BLaER1 treated with 17β-estradiol and CSF1 and Interleukin-3, amounts not matched to agents 10 nM and 100 nM (cell line): ENCODE measurements around the gene SCN4B.

Experiments
- H3K27ac ChIP-seq, 11 experiments: shearing (Covaris generic); formaldehyde crosslinking; 2 replicates each; pipeline ENCODE4 v1.8.1; 2022
- H3K27me3 ChIP-seq, 11 experiments: shearing (Covaris generic); formaldehyde crosslinking; 2 replicates each; pipeline ENCODE4 v1.8.1; 2022
- H3K36me3 ChIP-seq, 11 experiments: shearing (Covaris generic); formaldehyde crosslinking; 2 replicates each; pipeline ENCODE4 v1.8.1; 2022
- H3K4me1 ChIP-seq, 10 experiments: shearing (Covaris generic); formaldehyde crosslinking; 2 replicates each; pipeline ENCODE4 v1.8.1; 2022
- H3K4me2 ChIP-seq, 11 experiments: shearing (Covaris generic); formaldehyde crosslinking; 2 replicates each; pipeline ENCODE4 v1.8.1; 2022
- H3K4me3 ChIP-seq, 10 experiments: shearing (Covaris generic); formaldehyde crosslinking; 2 replicates each; pipeline ENCODE4 v1.8.1; 2022
- H3K9ac ChIP-seq, 11 experiments: shearing (Covaris generic); formaldehyde crosslinking; 2 replicates each; pipeline ENCODE4 v1.8.1; 2022
- H3K9me3 ChIP-seq, 11 experiments: shearing (Covaris generic); formaldehyde crosslinking; replicated peaks in 1 of 11; 2 replicates each; pipeline ENCODE4 v1.8.1; 2022
- H4K20me1 ChIP-seq, 11 experiments: shearing (Covaris generic); formaldehyde crosslinking; 2 replicates each; pipeline ENCODE4 v1.8.1; 2022
- Cebpa-rat ChIP-seq, 11 experiments: shearing (Covaris generic); IDR thresholded peaks; 2 replicates each; pipeline ENCODE4 v1.8.1; 2022

The SCN4B gene

GRCh38 chr11:118169300-118170140 is 16.9 kb upstream of the SCN4B start:
- H3K4me2 ChIP-seq = no peak overlapping the region
- no peaks in the 10 kb centered on the region; a peak in 1 of 22 replicates for H4K20me1 ChIP-seq
- TF ChIP-seq Cebpa-rat (IDR thresholded peaks at IDR 0.05) = no peak
- no peaks in the 10 kb centered on the region for H3K36me3 ChIP-seq
- H3K27ac ChIP-seq = no peak overlapping the region
- H3K9me3 ChIP-seq = no peaks in the 10 kb centered on the region
- H3K9ac ChIP-seq = no peak overlapping the region
- H3K4me3 ChIP-seq = no peak overlapping the region
- no peaks in the 10 kb centered on the region; a peak in 1 of 22 replicates for H3K27me3 ChIP-seq
- peaks cover 0 to 6% (median 0%) of the 10 kb centered on the region in 10 experiments; a peak in 3 of 20 replicates for H3K4me1 ChIP-seq

- H3K4me3 ChIP-seq = no peak overlapping the region
- no peaks in the 10 kb centered on the region; a peak in 1 of 22 replicates for H4K20me1 ChIP-seq
- no peak overlapping the region for H3K9ac ChIP-seq
- no peak overlapping the region for H3K4me2 ChIP-seq
- no peak overlapping the region for H3K27ac ChIP-seq
- H3K9me3 ChIP-seq = no peaks in the 10 kb centered on the region
- H3K4me1 ChIP-seq = peaks cover 0 to 6% (median under 1%) of the 10 kb centered on the region in 10 experiments; a peak in 3 of 20 replicates
- no peak for TF ChIP-seq Cebpa-rat (IDR thresholded peaks at IDR 0.05)
- H3K36me3 ChIP-seq = no peaks in the 10 kb centered on the region
- H3K27me3 ChIP-seq = no peaks in the 10 kb centered on the region; a peak in 2 of 22 replicates
These were observed 16.1 kb upstream of the SCN4B start for GRCh38 chr11:118168751-118169150.

GRCh38 chr11:118168316-118168715 is 15.7 kb upstream of the SCN4B start:
- H3K4me3 ChIP-seq = no peak overlapping the region
- peaks cover 0 to 10% (median 4%) of the 10 kb centered on the region in 10 experiments; a peak in 7 of 20 replicates for H3K4me1 ChIP-seq
- no peaks in the 10 kb centered on the region for H3K9me3 ChIP-seq
- TF ChIP-seq Cebpa-rat (IDR thresholded peaks at IDR 0.05) = no peak
- no peaks in the 10 kb centered on the region for H3K36me3 ChIP-seq
- H4K20me1 ChIP-seq = no peaks in the 10 kb centered on the region; a peak in 1 of 22 replicates
- H3K9ac ChIP-seq = no peak overlapping the region
- no peak overlapping the region for H3K27ac ChIP-seq
- H3K4me2 ChIP-seq = no peak overlapping the region
- no peaks in the 10 kb centered on the region; a peak in 2 of 22 replicates for H3K27me3 ChIP-seq

- no peaks in the 10 kb centered on the region for H3K9me3 ChIP-seq
- H4K20me1 ChIP-seq = no peaks in the 10 kb centered on the region; a peak in 1 of 22 replicates
- no peak overlapping the region for H3K4me2 ChIP-seq
- no peaks in the 10 kb centered on the region for H3K36me3 ChIP-seq
- H3K27me3 ChIP-seq = no peaks in the 10 kb centered on the region; a peak in 2 of 22 replicates
- H3K4me1 ChIP-seq = peaks cover 0 to 13% (median 6%) of the 10 kb centered on the region in 10 experiments; a peak in 7 of 20 replicates
- H3K27ac ChIP-seq = no peak overlapping the region
- no peak overlapping the region for H3K4me3 ChIP-seq
- H3K9ac ChIP-seq = no peak overlapping the region
- TF ChIP-seq Cebpa-rat (IDR thresholded peaks at IDR 0.05) = no peak
These were observed 15.3 kb upstream of the SCN4B start for GRCh38 chr11:118167906-118168305.

- Histone ChIP-seq H3K4me2 (no peak overlapping the region), H4K20me1 (no peaks in the 10 kb centered on the region; a peak in 1 of 22 replicates), H3K9me3 (no peaks in the 10 kb centered on the region), H3K9ac (no peak overlapping the region), H3K4me3 (no peak overlapping the region), H3K4me1 (peaks cover 0 to 13% (median 6%) of the 10 kb centered on the region in 10 experiments; a peak in 7 of 20 replicates), H3K27me3 (no peaks in the 10 kb centered on the region; a peak in 2 of 22 replicates), H3K36me3 (no peaks in the 10 kb centered on the region), H3K27ac (no peak overlapping the region)
- no peak for TF ChIP-seq Cebpa-rat (IDR thresholded peaks at IDR 0.05)
These were observed 14.6 kb upstream of the SCN4B start for GRCh38 chr11:118167253-118167652.

GRCh38 chr11:118166641-118167040 is 14.0 kb upstream of the SCN4B start:
- H4K20me1 ChIP-seq = no peaks in the 10 kb centered on the region; a peak in 1 of 22 replicates
- no peaks in the 10 kb centered on the region; a peak in 2 of 22 replicates for H3K27me3 ChIP-seq
- no peak overlapping the region for H3K4me3 ChIP-seq
- no peak for TF ChIP-seq Cebpa-rat (IDR thresholded peaks at IDR 0.05)
- no peak overlapping the region for H3K9ac ChIP-seq
- H3K36me3 ChIP-seq = no peaks in the 10 kb centered on the region
- no peaks in the 10 kb centered on the region for H3K9me3 ChIP-seq
- H3K4me1 ChIP-seq = peaks cover 0 to 10% (median 6%) of the 10 kb centered on the region in 10 experiments; a peak in 7 of 20 replicates
- H3K27ac ChIP-seq = no peak overlapping the region
- no peak overlapping the region for H3K4me2 ChIP-seq

- no peak overlapping the region for H3K9ac ChIP-seq
These were observed 12.3 kb upstream of the SCN4B start for GRCh38 chr11:118164885-118165284.

GRCh38 chr11:118163494-118163893 is 10.9 kb upstream of the SCN4B start:
- Histone ChIP-seq H3K4me2 (peak overlapping the region in 9 of 11 experiments; percentile 9 to 30 (median 23); a peak in 10 of 22 replicates), H4K20me1 (no peaks in the 10 kb centered on the region; a peak in 1 of 22 replicates), H3K36me3 (no peaks in the 10 kb centered on the region), H3K9me3 (no peaks in the 10 kb centered on the region), H3K27ac (no peak overlapping the region), H3K4me1 (peaks cover 0 to 9% (median 6%) of the 10 kb centered on the region in 10 experiments; a peak in 6 of 20 replicates), H3K9ac (no peak overlapping the region), H3K27me3 (peaks cover 6 to 19% (median 11%) of the 10 kb centered on the region in 11 experiments; a peak in 21 of 22 replicates), H3K4me3 (no peak overlapping the region)
- TF ChIP-seq Cebpa-rat (IDR thresholded peaks at IDR 0.05) = no peak

More at GRCh38 chr11:118164885-118165284, 12.3 kb upstream of the SCN4B start:
- TF ChIP-seq Cebpa-rat (IDR thresholded peaks at IDR 0.05) = no peak
- Histone ChIP-seq H3K4me3 (no peak overlapping the region), H3K4me2 (no peak overlapping the region), H4K20me1 (no peaks in the 10 kb centered on the region), H3K36me3 (no peaks in the 10 kb centered on the region), H3K27ac (no peak overlapping the region), H3K9me3 (no peaks in the 10 kb centered on the region), H3K4me1 (peaks cover 0 to 9% (median 6%) of the 10 kb centered on the region in 10 experiments; a peak in 6 of 20 replicates), H3K27me3 (peaks cover 0 to 5% (median 0%) of the 10 kb centered on the region in 11 experiments; a peak in 3 of 22 replicates)

GRCh38 chr11:118162846-118163245 is 10.2 kb upstream of the SCN4B start:
- no peak overlapping the region for H3K4me3 ChIP-seq
- TF ChIP-seq Cebpa-rat (IDR thresholded peaks at IDR 0.05) = no peak
- no peaks in the 10 kb centered on the region for H3K9me3 ChIP-seq
- H4K20me1 ChIP-seq = no peaks in the 10 kb centered on the region; a peak in 1 of 22 replicates
- no peak overlapping the region for H3K9ac ChIP-seq
- peaks cover 12 to 25% (median 18%) of the 10 kb centered on the region in 11 experiments for H3K27me3 ChIP-seq
- peaks cover 0 to 9% (median 6%) of the 10 kb centered on the region in 10 experiments; a peak in 6 of 20 replicates for H3K4me1 ChIP-seq
- peak overlapping the region in 1 of 11 experiments; percentile 1; a peak in 1 of 22 replicates for H3K4me2 ChIP-seq
- H3K36me3 ChIP-seq = no peaks in the 10 kb centered on the region
- H3K27ac ChIP-seq = no peak overlapping the region
